ENCODE results near the gene CHMP1A. TPM values are rescaled to one million over a fixed set of nuclear protein-coding genes. Genes with fewer than 3 reads are reported as not detected.

Gene CHMP1A
- total RNA-seq, 1 experiment from 2014 or later = 103 TPM

DNA sequence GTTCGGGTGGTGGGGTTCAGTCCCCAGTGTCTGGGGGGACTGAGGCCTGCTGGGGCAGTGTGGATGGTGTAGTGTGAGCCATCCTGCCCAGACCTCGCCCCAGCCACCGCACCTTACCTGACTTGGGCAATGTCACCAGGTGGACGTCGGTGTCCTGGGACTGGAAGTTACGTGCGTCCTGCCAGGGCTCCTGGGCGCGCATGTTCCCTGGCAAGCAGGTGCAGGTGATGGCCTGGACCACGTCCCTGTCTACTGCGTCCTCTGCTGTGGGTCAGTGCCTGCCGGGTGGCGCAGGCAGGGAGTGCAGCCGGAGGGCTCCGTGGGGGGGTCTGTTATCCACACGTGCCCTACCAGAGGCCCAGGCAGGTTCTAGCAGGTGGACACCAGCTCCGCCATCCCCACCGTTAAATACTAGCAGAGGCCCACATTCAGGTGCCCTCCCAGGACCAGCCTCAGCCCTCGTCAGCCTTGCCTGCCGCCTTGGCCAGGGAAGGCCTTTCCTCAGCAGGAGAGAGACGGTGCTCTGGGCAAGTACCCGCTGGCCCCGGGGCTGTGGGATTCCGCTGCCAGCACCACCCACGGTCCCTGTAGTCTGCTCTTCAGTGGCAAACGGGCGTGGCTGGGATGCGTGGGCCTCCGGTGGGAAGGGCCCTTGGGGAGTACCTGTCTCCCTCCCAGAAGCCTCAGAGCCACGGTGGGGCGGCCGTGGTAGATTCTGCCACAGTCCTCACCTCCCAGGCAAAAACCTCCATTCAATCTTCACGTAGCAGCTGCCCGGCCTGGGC, 52.1 kb downstream of the CHMP1A start:
- no peak for DNase-seq (ENCODE audit: low read depth)

DNA sequence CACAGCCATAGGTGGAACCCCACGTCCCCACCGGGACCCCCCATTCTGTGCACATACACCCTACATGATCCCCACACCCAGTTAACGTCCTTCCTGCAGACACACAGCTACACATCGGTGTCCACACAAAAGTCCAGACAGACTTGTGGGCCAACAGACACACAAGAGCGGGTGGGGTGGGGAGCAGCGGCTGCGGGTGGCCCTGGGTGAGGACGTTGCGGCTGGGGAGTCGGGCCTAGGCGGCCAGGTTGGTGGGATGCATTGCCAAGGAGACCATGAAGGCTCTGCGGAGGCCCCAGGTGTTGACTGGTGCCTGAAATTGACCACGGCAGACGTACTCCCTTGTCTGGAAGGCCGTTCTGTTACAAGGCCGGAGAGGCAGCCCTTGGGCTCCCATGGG, 52.7 kb downstream of the CHMP1A start:
- no peak for DNase-seq (ENCODE audit: low read depth)

DNA sequence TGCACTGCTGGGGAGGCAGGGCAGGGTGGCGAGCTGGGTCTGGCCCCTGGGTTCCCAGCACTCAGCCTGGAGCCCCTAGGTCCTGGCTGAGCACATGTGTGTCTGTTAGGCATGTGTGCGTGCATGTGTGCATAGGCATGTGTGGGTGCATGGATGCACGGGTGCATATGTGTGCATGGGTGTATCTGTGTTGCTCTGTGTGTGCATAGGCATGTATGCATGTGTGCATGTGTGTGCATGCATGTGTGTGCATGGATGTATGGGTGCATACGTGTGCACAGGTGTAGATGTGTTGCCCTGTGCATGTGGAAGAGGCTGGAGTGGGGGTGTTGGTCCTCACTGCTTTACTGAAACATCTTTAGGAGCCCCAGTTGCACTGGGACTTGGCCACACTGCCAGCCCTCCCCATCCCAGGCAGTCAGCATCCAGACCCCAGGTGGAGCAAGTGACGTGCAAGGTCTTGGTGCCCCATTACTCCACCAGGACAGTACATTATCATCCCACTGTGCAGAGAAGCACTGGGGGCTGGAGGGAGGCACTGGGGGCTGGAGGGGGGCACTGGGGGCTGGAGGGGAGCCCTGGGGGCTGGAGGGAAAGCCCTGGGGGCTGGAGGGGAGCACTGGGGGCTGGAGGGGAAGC, 54.4 kb downstream of the CHMP1A start:
- no peak for DNase-seq (ENCODE audit: low read depth)

DNA sequence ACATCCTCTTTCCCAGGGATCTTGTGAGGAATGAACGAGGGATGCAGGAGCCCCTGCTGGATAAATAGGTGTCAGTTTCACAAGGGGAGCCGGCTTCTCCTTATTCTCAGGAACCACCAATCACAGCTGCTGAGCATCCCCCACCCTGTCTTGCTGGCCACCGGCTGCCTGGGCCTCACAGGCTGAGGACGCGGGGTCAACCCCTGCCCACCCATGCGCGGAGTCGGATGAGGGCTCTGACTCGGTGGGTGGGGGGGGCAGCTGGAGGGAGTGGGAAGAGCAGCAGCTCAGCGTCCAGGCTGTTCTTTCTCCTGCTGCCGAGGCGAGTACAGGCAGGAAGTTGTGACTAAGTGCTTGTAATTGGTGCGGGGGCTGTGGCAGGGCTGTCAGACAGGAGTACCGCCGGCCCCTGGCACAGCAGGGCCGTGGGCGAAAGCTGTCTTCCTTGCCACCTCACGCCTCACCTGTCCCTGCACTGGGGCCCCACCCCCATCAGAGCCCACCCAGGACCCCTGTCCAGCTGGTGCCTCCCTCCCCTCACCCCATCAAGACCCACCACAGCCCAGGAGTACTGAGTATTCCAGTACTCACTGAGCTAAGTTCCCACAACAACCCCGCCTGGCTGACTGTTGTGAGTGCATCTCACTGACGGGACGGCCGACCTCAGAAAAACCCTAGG, 55.1 kb downstream of the CHMP1A start:
- peak; percentile 89 for DNase-seq (ENCODE audit: low read depth)

DNA sequence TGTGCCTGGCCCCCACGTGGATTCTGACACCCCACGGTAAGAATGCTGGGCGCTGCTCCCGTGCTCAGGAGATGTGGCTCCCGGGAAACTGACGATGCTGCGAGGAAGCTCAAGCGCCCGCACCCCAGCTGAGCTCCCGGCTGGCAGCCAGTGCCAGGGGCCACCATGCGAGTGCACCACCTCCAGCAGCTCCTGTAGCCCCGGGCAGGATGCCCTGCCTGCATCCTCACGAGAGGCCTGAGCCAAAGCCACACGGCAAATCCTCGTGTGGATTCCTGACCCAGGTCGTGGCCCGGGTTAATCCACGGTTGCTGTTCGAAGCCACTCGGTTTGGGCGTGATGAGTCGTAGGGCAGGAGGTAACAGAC, 55.6 kb downstream of the CHMP1A start:
- DNase-seq (ENCODE audit: low read depth) = peak; percentile 70

DNA sequence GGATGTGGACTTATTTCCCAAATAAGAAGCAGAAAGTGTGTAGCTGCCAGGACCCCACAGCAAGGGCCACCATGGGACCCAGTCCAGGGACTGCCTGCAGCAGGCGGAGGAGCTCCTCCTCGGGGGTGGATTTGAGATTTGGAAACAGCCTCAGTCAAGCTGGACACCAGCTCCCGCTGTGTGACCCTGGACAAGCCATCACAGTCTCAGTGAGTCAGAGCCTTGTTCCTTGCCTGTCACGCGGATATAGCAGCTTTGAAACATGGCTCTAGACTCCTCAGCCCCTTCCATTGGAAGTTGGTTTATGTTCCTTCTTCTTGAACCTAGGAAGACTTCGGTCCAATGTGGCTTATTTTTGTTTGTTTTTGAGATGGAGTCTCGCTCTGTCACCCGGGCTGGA, 56.6 kb downstream of the CHMP1A start:
- DNase-seq (ENCODE audit: low read depth) = peak; percentile 61

DNA sequence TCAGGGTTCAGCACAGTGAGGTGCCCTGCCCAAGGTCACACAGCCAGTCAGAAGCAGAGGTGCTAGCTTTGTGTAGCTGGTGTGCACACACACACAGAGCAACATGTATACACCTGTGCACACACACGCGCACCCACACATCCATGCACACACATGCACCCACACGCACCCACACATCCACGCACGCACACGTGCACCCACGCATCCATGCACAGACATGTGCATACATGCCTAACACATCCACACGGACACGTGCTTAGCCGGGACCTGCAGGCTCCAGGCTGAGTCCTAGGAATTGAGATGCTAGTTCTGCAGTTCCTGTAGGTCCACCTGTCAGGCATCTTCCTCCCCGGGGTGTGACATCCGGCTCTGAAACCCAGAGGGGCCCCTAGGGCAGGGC, 57.1 kb downstream of the CHMP1A start:
- no peak for DNase-seq (ENCODE audit: low read depth)

DNA sequence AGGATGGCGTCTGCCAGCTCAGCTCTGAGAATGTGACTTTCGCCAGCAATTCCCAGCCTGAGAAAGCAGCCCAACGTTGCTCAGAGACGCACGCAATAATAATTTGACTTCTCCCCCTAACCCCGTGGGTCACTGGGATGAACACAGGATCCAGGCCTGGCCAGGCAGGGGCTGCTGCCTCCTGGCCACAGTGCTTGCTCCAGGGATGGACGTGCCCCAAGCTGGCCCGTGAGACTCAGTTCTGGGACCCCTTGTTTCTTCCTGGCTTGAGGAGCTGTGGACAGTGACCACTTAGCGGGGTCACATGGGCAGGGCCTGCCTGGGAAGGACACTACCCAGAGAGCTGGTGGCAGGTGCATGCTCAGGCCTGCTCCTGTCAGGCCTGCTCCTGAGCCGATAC, 57.6 kb downstream of the CHMP1A start:
- DNase-seq (ENCODE audit: low read depth) = no peak

DNA sequence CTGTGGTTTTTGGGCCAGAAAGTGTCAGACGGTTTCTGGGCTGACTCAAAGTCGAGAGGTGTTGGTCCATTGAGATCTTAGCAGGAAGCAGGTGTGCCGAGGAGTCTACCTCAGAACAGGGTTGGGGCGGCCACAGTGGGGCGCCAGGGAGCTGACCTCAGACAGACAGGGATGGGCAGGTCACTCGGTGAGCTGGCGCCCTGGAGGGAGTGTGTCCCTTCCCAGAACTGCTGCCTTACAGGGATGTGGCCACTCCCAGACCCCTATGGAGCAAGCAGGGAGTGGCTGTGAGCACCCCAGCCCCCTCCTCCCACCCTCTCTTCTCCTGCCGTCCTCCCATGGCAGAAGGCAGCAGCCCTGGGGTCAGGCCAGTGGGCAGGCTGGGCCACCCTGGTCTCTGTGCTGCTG, 58.1 kb downstream of the CHMP1A start:
- peak; percentile 61 for DNase-seq (ENCODE audit: low read depth)

DNA sequence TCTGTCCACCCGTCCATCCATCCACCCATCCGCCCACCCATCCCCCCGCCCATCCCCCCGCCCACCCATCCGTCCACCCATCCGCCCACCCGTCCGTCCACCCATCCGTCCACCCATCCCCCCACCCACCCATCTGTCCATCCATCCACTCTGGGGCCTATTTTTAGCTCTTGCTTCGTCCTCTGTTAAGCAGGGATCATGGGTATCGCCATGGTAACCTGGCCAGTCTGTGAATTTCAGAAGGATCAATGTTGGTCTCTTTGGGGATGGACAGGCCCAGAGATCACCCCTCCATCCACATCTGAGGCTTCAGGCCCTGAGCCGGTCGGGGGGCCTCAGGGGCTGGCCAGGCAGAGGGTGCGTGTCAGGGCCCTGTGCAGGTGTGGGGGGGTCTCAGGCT, 59.3 kb downstream of the CHMP1A start:
- peak; percentile 64 for DNase-seq (ENCODE audit: low read depth)

DNA sequence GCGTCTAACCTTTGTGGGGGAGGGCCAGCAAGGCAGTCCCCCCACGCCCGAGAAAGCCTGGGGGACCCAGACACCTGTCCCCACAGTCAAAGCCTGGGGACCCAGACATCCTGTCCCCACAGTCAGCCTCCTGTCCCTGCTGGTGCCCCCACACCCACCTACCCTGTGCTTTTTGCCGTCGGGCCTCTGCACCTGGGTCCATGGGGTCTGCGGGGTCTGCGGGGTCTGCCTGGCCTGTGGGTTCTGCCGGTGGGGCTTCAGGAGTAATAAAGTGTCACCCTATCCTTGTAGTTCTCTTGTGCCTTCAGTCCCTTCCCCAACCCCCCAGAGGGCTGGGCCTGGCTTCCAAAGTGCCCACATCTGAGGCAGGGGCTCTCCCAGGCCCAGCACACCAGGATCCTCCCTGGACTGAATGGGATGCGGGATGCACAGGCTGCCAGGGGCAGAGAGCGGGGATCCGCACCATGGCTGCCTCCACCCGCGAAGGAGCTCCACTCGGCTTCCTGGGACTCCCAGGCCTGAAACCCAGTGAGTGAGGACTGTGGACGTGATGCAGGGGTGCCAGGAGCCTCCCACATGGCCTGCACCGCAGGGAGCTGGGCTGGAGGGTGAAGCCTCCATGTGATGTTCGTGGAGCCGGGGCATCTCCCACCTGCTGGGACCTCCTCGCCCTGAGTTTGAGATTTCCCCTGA, 60.4 kb downstream of the CHMP1A start:
- DNase-seq (ENCODE audit: low read depth) = no peak

DNA sequence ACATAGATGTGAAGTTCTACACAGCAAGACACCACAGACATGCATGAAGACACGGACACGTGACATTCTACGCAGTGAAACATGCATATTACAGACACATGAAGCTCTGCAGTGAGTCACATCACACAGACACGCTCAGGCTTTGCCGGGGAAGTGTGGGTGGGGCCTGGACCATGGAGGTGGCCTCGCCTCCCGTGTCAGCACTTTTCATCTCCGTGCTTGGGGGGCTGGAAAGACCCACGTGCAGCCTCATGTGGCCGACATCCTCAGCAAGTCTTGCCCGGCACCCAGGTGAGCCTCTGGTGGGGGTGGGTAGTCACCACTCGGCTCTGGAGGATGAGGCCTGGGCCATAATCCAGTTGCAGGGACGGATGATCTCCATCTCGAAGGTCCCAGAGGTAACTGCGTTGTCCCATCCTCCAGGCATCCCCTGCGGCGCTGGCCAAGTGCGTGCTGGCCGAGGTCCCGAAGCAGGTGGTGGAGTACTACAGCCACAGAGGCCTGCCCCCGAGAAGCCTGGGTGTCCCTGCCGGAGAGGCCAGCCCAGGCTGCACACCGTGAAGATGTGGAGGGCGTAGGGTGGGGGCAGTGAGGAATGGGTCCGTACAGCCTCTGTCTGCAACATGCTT, 61.3 kb downstream of the CHMP1A start:
- DNase-seq (ENCODE audit: low read depth) = no peak

DNA sequence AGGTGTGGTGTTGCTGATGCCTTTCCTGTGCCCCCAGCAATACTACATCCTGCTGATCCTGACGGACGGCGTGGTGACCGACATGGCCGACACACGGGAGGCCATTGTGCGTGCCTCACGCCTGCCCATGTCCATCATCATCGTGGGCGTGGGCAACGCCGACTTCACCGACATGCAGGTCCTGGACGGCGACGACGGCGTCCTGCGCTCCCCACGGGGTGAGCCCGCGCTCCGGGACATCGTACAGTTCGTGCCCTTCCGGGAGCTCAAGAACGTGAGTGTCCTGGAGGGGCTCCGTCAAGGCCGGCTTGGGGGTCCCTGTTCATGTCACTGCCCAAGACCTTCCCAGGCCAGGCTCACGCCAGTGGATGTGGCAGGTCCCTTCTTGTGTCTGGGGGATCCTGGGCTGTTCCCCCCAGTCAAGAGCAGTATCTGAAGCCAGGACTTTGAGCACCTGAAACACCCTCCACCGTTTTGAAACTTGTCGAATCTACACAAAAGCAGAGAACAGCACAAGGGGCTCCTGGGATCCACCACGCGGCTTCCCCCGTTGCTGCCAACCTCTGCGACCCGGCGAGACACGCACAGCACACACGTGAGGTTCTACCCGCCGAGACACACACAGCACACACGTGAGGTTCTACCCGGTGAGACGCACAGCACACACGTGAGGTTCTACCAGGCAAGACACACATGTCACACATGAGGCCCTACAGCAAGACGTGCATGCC, 62.0 kb downstream of the CHMP1A start:
- DNase-seq (ENCODE audit: low read depth) = no peak

Other genes with a start within 250 kb of the CHMP1A start
- 21.4 and 47.1 TPM in 2 replicates for gene ANKRD11, start 167.1 kb downstream of the CHMP1A start, total RNA-seq (2014; rRNA removed; shearing (Covaris generic))
- gene SPG7, start 149.3 kb downstream of the CHMP1A start, total RNA-seq (2014; rRNA removed; shearing (Covaris generic)) = 69.6 and 77.5 TPM in 2 replicates
- gene RPL13, start 97.0 kb downstream of the CHMP1A start, total RNA-seq (2014; rRNA removed; shearing (Covaris generic)) = 2,167 and 2,261 TPM in 2 replicates
- 0.32 and 3.1 TPM in 2 replicates for gene CPNE7, start 82.0 kb downstream of the CHMP1A start, total RNA-seq (2014; rRNA removed; shearing (Covaris generic))
- 0.79 TPM in 1 of 2 replicates, not detected in the other for gene DPEP1, start 44.1 kb downstream of the CHMP1A start, total RNA-seq (2014; rRNA removed; shearing (Covaris generic))
- gene SPATA33, start 128 bp upstream of the CHMP1A start, total RNA-seq (2014; rRNA removed; shearing (Covaris generic)) = 6.9 and 12.6 TPM in 2 replicates
- 11.6 and 19.6 TPM in 2 replicates for gene CDK10, start 29.0 kb upstream of the CHMP1A start, total RNA-seq (2014; rRNA removed; shearing (Covaris generic))
- 5.5 and 10.9 TPM in 2 replicates for gene SPATA2L, start 44.0 kb upstream of the CHMP1A start, total RNA-seq (2014; rRNA removed; shearing (Covaris generic))
- gene VPS9D1, start 63.2 kb upstream of the CHMP1A start, total RNA-seq (2014; rRNA removed; shearing (Covaris generic)) = 6.6 and 7.0 TPM in 2 replicates
- 3.0 and 6.9 TPM in 2 replicates for gene ZNF276, start 63.8 kb upstream of the CHMP1A start, total RNA-seq (2014; rRNA removed; shearing (Covaris generic))
- gene FANCA, start 158.9 kb upstream of the CHMP1A start, total RNA-seq (2014; rRNA removed; shearing (Covaris generic)) = 27.9 and 40.5 TPM in 2 replicates
- 1.1 and 2.3 TPM in 2 replicates for gene SPIRE2, start 170.8 kb upstream of the CHMP1A start, total RNA-seq (2014; rRNA removed; shearing (Covaris generic))
- 88.3 and 103 TPM in 2 replicates for gene TCF25, start 215.9 kb upstream of the CHMP1A start, total RNA-seq (2014; rRNA removed; shearing (Covaris generic))